HepG2 (cell line): ENCODE results near the gene CACNA2D3. TPM values are rescaled to one million over a fixed set of nuclear protein-coding genes. Genes with fewer than 3 reads are reported as not detected.

Experiments used
- ATAC-seq: fragments of 200-7000 bp; cut with Tn5 transposase; 3 replicates; pipeline ENCODE4 v1.9.1; 2020; ENCODE audit warnings: mild to moderate bottlenecking, moderate library complexity
- BruUV-seq: library from RNA; stranded (reverse); fragments of 400-500 nt; replicated peaks from 2 replicates; lab custom pipeline; 2021; lab: Mats Ljungman, UMichigan
- CTCF ChIA-PET: fragments of 300-600 bp; formaldehyde crosslinking; extraction: SDS; loops from one replicate; lab custom pipeline; 2021; ENCODE audit warnings: low total read pairs, inconsistent platforms, low intra/inter-chr PET ratio; lab: Yijun Ruan, JAX
- POLR2A ChIA-PET: fragments of 350-600 bp; sonication (Branson Sonifier 250); formaldehyde crosslinking; loops from one replicate; lab custom pipeline; 2020; ENCODE audit warnings: antibody characterized with exemption, inconsistent platforms; lab: Yijun Ruan, JAX
- DNase-seq: peaks from one replicate; pipeline ENCODE4 v3.0.0-alpha.2; 2015; ENCODE audit warnings: low spot score
- FAIRE-seq: peaks from 3 replicates; lab custom pipeline; 2011; peaks lifted over from hg19 to GRCh38; lab: Jason Lieb, UNC
- H2AFZ ChIP-seq: one replicate; pipeline ENCODE4 v1.6.1; 2011; ENCODE audit warnings: low read length, inconsistent platforms
- H3K27ac ChIP-seq: fragments of 300-600 bp; 3 replicates; pipeline ENCODE4 v1.8.0; 2011; ENCODE audit warnings: mixed run types, mild to moderate bottlenecking, mixed read lengths, low read length, inconsistent platforms; ENCODE audit not compliant: insufficient read depth; ENCODE audit errors: extremely low read length
- H3K27me3 ChIP-seq, 2 experiments: fragments of 200-600 bp in 1 of 2; 2 replicates in 1 of 2; 3 replicates in 1 of 2; pipeline versions ENCODE4 v1.6.0 to v1.8.0; 2011; ENCODE audit warnings: low read length in 2 of 2, mild to moderate bottlenecking in 2 of 2, moderate library complexity in 2 of 2, inconsistent platforms in 1 of 2; ENCODE audit not compliant: insufficient read depth in 2 of 2, control insufficient read depth in 1 of 2
- H3K36me3 ChIP-seq, 2 experiments: fragments of 200-600 bp in 1 of 2; replicated peaks in 1 of 2; 2 replicates in 1 of 2; 3 replicates in 1 of 2; pipeline versions ENCODE4 v1.5.1 to v1.8.0; 2011; ENCODE audit warnings: low read length in 2 of 2, inconsistent platforms in 1 of 2; ENCODE audit not compliant: insufficient read depth in 2 of 2, control insufficient read depth in 1 of 2
- H3K4me1 ChIP-seq: 2 replicates; pipeline ENCODE4 v1.5.1; 2012; ENCODE audit warnings: low read length, inconsistent platforms; ENCODE audit not compliant: insufficient read depth
- H3K4me2 ChIP-seq: 2 replicates; pipeline ENCODE4 v1.6.0; 2011; ENCODE audit warnings: low read depth, low read length, inconsistent platforms
- H3K4me3 ChIP-seq, 3 experiments: fragments of 200-600 bp in 1 of 3; sonication (generic), shearing (Covaris generic) in 1 of 3; replicated peaks in 1 of 3; 2 replicates each; pipeline ENCODE4 v1.5.1; 2011 to 2016; ENCODE audit warnings: low read length in 3 of 3, inconsistent platforms in 2 of 3, low read depth in 2 of 3, mild to moderate bottlenecking in 2 of 3, control low read depth in 1 of 3, mixed read lengths in 1 of 3; ENCODE audit not compliant: insufficient read depth in 1 of 3
- H3K79me2 ChIP-seq: one replicate; pipeline ENCODE4 v1.6.1; 2011; ENCODE audit warnings: low read length, inconsistent platforms; ENCODE audit not compliant: insufficient read depth
- H3K9ac ChIP-seq: 2 replicates; pipeline ENCODE4 v1.6.0; 2011; ENCODE audit warnings: mild to moderate bottlenecking, low read depth, low read length, inconsistent platforms; ENCODE audit not compliant: insufficient read depth
- H3K9me3 ChIP-seq: 2 replicates; pipeline ENCODE4 v1.5.1; 2012; ENCODE audit warnings: mild to moderate bottlenecking, low read length
- H4K20me1 ChIP-seq: 2 replicates; pipeline ENCODE4 v1.6.0; 2011; ENCODE audit warnings: inconsistent platforms, mild to moderate bottlenecking, low read length, moderate library complexity; ENCODE audit not compliant: insufficient read depth
- NR2F1 ChIP-seq, 2 experiments: fragments of 450-650 bp in 1 of 2; formaldehyde crosslinking in 1 of 2; IDR thresholded peaks; 2 replicates each; pipeline versions ENCODE4 v1.5.0 to v1.6.1; 2016 to 2020; ENCODE audit warnings: mild to moderate bottlenecking in 1 of 2, missing compliant biosample characterization in 1 of 2, missing genetic modification reagents in 1 of 2, moderate library complexity in 1 of 2
- TMF1 ChIP-seq: sonication (generic); formaldehyde crosslinking; IDR thresholded peaks from 2 replicates; pipeline ENCODE4 v1.8.1; 2022; ENCODE audit warnings: low read depth, missing genetic modification reagents
- XBP1 ChIP-seq: sonication (generic); formaldehyde crosslinking; IDR thresholded peaks from 2 replicates; pipeline ENCODE4 v1.5.0; 2020; ENCODE audit warnings: missing genetic modification reagents
- ZNF160 ChIP-seq: sonication (generic); formaldehyde crosslinking; IDR thresholded peaks from 2 replicates; pipeline ENCODE4 v1.8.0; 2022; ENCODE audit warnings: mild to moderate bottlenecking, inconsistent platforms, missing genetic modification reagents
- ZNF788 ChIP-seq: sonication (generic); formaldehyde crosslinking; IDR thresholded peaks from 2 replicates; pipeline ENCODE4 v1.5.0; 2020; ENCODE audit warnings: mild to moderate bottlenecking, missing genetic modification reagents, borderline replicate concordance
- ZNF891 ChIP-seq: sonication (generic); formaldehyde crosslinking; IDR thresholded peaks from 2 replicates; pipeline ENCODE4 v1.5.0; 2020; ENCODE audit warnings: mild to moderate bottlenecking, missing genetic modification reagents
- WGBS: methylation state at CpG from one replicate; pipeline ENCODE4 v1.1.6; 2017; ENCODE audit warnings: low lambda C conversion rate; 5-methylcytosine and 5-hydroxymethylcytosine counted together
- in situ Hi-C: cut with HindIII; loops from 2 replicates; pipeline ENCODE4 v1.10.0; 2017; ENCODE audit warnings: low pct_unique_long_range_greater_than_20kb; ENCODE audit not compliant: extremely low pct_ligation_motif_present
- intact Hi-C: fragments of 100-400 bp; cut with micrococcal nuclease; formaldehyde crosslinking; loops from one replicate; pipeline ENCODE4 v1.10.0; 2022; ENCODE audit not compliant: unreplicated experiment
- polyA plus RNA-seq, 8 experiments: library from polyadenylated mRNA; depleted of rRNA in 3 of 8; stranded (reverse) in 7 of 8; unstranded in 1 of 8; fragments of >200 nt; fragmentation: Illumina TruSeq in 4 of 8; extraction: Trizol in 4 of 8; gene quantifications; 2 replicates each; pipeline versions ENCODE4 v1.2.1 to v1.2.3, GENCODE V29; 2011 to 2016; ENCODE audit warnings: low read depth in 4 of 8, missing spikeins in 1 of 8, mixed read lengths in 1 of 8; ENCODE audit not compliant: insufficient read depth in 1 of 8
- total RNA-seq, 5 experiments: library from RNA; depleted of rRNA; stranded (reverse); fragments of >200 nt; fragmentation: Illumina TruSeq; extraction: Trizol; gene quantifications; 2 replicates each; pipeline ENCODE4 v1.2.3, GENCODE V29; 2016; ENCODE audit warnings: low read depth in 1 of 5
- TF ChIP-seq, protein P1 (sequence below): sonication (generic); formaldehyde crosslinking; IDR thresholded peaks from 2 replicates; pipeline ENCODE4 v1.5.1; 2020; ENCODE audit warnings: missing genetic modification reagents, mild to moderate bottlenecking, borderline replicate concordance
- TF ChIP-seq, protein P2 (sequence below): IDR thresholded peaks from 2 replicates; pipeline ENCODE4 v1.6.1; 2016; ENCODE audit warnings: control low read depth
- TF ChIP-seq, protein P3 (sequence below): sonication (generic); formaldehyde crosslinking; IDR thresholded peaks from 2 replicates; pipeline ENCODE4 v1.4.0; 2020; ENCODE audit warnings: mild to moderate bottlenecking, missing genetic modification reagents
- TF ChIP-seq, protein P4 (sequence below): sonication (generic); formaldehyde crosslinking; IDR thresholded peaks from 2 replicates; pipeline ENCODE4 v1.5.1; 2020; ENCODE audit warnings: mild to moderate bottlenecking, missing genetic modification reagents, moderate library complexity

The CACNA2D3 gene
- total and polyA plus RNA-seq, 2 of the 13 experiments (the other 11 are each of a cell fraction or from before 2014, with no cell fraction given), result not detected

DNA sequence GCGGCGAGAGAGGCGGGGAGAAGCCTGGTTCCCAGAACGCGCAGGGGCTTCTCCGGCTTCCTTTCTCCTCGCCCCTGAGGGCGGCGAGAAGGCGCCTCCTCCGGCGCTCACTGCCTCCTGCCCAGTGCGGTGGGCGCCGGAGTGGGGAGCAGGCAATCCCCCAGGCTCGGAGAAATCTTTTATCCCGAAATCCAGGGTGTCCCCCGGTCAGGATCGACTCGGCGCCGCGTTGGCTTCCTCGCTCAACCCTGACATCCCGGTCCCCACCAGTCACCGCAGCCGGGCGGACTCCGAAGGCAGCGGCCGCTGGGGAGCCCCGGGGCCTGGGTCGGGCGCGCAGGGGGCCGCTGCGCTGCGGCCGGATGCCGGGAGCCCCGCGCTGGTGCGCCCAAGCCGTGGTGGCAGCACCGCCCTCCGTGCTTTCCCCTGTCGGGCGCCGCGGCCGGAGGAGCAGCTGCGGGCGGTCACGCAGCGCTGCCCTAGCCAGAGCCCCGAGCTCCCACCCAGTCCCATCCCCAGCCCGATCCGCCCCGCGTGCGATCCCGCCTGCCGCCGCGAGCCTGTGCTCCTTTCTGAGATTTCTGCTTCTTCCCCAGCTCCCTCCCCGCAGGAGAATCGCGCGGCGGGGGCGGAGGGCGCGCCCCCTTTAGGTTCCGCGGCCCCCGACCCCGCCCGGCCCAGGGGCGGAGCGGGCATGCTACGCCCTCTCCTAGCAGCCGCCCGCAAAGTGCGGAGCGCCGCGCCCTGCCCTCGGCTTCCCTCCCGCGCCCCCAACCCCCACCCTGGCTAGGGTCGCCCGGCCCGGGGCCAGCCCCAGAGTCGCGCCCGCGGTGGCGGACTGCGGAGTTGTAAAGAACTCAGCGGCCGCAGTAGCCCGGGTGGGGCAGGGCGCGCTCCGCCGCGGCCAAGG, 683 bp upstream of the CACNA2D3 start:
- ATAC-seq (no peak), FAIRE-seq (no peak), DNase-seq (no peak)
- Histone ChIP-seq H3K27me3 (peaks cover 2 to 45% of the 10 kb centered on the region in 2 experiments; a peak in 4 of 5 replicates), H3K4me3 (no peak overlapping the region), H2AFZ (no peak overlapping the region), H3K4me1 (no peaks in the 10 kb centered on the region), H3K4me2 (no peak overlapping the region), H3K79me2 (no peaks in the 10 kb centered on the region), H3K36me3 (no peaks in the 10 kb centered on the region), H4K20me1 (no peaks in the 10 kb centered on the region), H3K27ac (no peak overlapping the region), H3K9me3 (no peaks in the 10 kb centered on the region), H3K9ac (no peak overlapping the region)
- intact Hi-C loops, result no loop called here
- TF ChIP-seq, protein P1, sequence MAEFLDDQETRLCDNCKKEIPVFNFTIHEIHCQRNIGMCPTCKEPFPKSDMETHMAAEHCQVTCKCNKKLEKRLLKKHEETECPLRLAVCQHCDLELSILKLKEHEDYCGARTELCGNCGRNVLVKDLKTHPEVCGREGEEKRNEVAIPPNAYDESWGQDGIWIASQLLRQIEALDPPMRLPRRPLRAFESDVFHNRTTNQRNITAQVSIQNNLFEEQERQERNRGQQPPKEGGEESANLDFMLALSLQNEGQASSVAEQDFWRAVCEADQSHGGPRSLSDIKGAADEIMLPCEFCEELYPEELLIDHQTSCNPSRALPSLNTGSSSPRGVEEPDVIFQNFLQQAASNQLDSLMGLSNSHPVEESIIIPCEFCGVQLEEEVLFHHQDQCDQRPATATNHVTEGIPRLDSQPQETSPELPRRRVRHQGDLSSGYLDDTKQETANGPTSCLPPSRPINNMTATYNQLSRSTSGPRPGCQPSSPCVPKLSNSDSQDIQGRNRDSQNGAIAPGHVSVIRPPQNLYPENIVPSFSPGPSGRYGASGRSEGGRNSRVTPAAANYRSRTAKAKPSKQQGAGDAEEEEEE, result no peak
- TF ChIP-seq ZNF891 (CRISPR knock-in tag) (no peak), XBP1 (CRISPR knock-in tag) (no peak), ZNF788 (CRISPR knock-in tag) (no peak), NR2F1 (CRISPR knock-in tag; IDR thresholded peaks at IDR 0.05) (no peak), ZNF160 (CRISPR knock-in tag) (no peak), TMF1 (CRISPR knock-in tag) (no peak)
- TF ChIP-seq, protein P2, sequence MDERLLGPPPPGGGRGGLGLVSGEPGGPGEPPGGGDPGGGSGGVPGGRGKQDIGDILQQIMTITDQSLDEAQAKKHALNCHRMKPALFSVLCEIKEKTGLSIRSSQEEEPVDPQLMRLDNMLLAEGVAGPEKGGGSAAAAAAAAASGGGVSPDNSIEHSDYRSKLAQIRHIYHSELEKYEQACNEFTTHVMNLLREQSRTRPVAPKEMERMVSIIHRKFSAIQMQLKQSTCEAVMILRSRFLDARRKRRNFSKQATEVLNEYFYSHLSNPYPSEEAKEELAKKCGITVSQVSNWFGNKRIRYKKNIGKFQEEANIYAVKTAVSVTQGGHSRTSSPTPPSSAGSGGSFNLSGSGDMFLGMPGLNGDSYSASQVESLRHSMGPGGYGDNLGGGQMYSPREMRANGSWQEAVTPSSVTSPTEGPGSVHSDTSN (CRISPR knock-in tag), result no peak
- TF ChIP-seq, protein P3, sequence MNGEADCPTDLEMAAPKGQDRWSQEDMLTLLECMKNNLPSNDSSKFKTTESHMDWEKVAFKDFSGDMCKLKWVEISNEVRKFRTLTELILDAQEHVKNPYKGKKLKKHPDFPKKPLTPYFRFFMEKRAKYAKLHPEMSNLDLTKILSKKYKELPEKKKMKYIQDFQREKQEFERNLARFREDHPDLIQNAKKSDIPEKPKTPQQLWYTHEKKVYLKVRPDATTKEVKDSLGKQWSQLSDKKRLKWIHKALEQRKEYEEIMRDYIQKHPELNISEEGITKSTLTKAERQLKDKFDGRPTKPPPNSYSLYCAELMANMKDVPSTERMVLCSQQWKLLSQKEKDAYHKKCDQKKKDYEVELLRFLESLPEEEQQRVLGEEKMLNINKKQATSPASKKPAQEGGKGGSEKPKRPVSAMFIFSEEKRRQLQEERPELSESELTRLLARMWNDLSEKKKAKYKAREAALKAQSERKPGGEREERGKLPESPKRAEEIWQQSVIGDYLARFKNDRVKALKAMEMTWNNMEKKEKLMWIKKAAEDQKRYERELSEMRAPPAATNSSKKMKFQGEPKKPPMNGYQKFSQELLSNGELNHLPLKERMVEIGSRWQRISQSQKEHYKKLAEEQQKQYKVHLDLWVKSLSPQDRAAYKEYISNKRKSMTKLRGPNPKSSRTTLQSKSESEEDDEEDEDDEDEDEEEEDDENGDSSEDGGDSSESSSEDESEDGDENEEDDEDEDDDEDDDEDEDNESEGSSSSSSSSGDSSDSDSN (CRISPR knock-in tag), result no peak
- TF ChIP-seq, protein P4, sequence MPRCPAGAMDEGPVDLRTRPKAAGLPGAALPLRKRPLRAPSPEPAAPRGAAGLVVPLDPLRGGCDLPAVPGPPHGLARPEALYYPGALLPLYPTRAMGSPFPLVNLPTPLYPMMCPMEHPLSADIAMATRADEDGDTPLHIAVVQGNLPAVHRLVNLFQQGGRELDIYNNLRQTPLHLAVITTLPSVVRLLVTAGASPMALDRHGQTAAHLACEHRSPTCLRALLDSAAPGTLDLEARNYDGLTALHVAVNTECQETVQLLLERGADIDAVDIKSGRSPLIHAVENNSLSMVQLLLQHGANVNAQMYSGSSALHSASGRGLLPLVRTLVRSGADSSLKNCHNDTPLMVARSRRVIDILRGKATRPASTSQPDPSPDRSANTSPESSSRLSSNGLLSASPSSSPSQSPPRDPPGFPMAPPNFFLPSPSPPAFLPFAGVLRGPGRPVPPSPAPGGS (CRISPR knock-in tag), result no peak
- in situ Hi-C loops, result no loop called here
- no TSS peak for BruUV-seq
- 60% methylated on average over 4 of the region's 107 CpGs for WGBS
- ChIA-PET CTCF (no interaction called here), POLR2A (no interaction called here)
